Uterus (tissue), 4 donors: ENCODE results near the gene NAP1L4. TPM values are rescaled to one million over a fixed set of nuclear protein-coding genes. Genes with fewer than 3 reads are reported as not detected.

ENCODE experiments used
- DNase-seq, 2 donors: peaks; one replicate each; pipeline ENCODE4 v3.0.0-alpha.2; 2019 to 2020
- H3K27ac ChIP-seq, 2 donors: fragments of 200-600 bp; sonication (generic); 1 replicate in 1 of 2; 2 replicates in 1 of 2; pipeline ENCODE4 v1.5.1; 2016 to 2018
- H3K27me3 ChIP-seq, 2 donors: fragments of 200-600 bp; sonication (generic); one replicate each; pipeline ENCODE4 v1.5.1; 2018 to 2019; ENCODE audit warnings: control low read depth in 1 of 2
- H3K36me3 ChIP-seq, 2 donors: fragments of 200-600 bp; sonication (generic); one replicate each; pipeline ENCODE4 v1.5.1; 2019; ENCODE audit warnings: control low read depth in 1 of 2
- H3K4me1 ChIP-seq, 2 donors: fragments of 200-600 bp; sonication (generic); one replicate each; pipeline ENCODE4 v1.5.1; 2018 to 2019; ENCODE audit warnings: control low read depth in 1 of 2
- H3K4me3 ChIP-seq, 2 donors: fragments of 200-600 bp; sonication (generic); 1 replicate in 1 of 2; 2 replicates in 1 of 2; pipeline ENCODE4 v1.5.1; 2018 to 2019; ENCODE audit warnings: mild to moderate bottlenecking in 1 of 2
- H3K9me3 ChIP-seq, 2 donors: fragments of 200-600 bp; sonication (generic); one replicate each; pipeline ENCODE4 v1.5.1; 2019; ENCODE audit warnings: control low read depth in 1 of 2
- POLR2A ChIP-seq, 2 donors: fragments of 450-650 bp; IDR thresholded peaks; one replicate each; pipeline ENCODE4 v1.6.1; 2016; ENCODE audit warnings: antibody characterized with exemption in 2 of 2, mild to moderate bottlenecking in 1 of 2, moderate library complexity in 1 of 2
- intact Hi-C: fragments of 100-400 bp; cut with DNase I; formaldehyde crosslinking; loops from one replicate; pipeline ENCODE4 v1.15.1; 2023; ENCODE audit warnings: low total_unique reads
- total RNA-seq, 4 donors: library from RNA; depleted of rRNA in 3 of 4; stranded (reverse); fragments of >200 nt in 3 of 4; gene quantifications; one replicate each; pipeline versions ENCODE4 v1.1.0 to v1.2.4, GENCODE V29; 2014 to 2023
- TF ChIP-seq, protein P1 (sequence below), 4 experiments: fragments of 200-600 bp in 2 of 4; fragments of 450-650 bp in 2 of 4; sonication (generic) in 2 of 4; IDR thresholded peaks; one replicate each; pipeline ENCODE4 v1.5.1; 2016 to 2019; ENCODE audit warnings: antibody characterized with exemption in 4 of 4, mild to moderate bottlenecking in 2 of 4, moderate library complexity in 1 of 4
- donor health status: DM: yes; HTN: yes; CAD: no.

Gene NAP1L4
- total RNA-seq, 4 donors from 2014 or later = 96.1 to 183 (median 129) TPM

DNA sequence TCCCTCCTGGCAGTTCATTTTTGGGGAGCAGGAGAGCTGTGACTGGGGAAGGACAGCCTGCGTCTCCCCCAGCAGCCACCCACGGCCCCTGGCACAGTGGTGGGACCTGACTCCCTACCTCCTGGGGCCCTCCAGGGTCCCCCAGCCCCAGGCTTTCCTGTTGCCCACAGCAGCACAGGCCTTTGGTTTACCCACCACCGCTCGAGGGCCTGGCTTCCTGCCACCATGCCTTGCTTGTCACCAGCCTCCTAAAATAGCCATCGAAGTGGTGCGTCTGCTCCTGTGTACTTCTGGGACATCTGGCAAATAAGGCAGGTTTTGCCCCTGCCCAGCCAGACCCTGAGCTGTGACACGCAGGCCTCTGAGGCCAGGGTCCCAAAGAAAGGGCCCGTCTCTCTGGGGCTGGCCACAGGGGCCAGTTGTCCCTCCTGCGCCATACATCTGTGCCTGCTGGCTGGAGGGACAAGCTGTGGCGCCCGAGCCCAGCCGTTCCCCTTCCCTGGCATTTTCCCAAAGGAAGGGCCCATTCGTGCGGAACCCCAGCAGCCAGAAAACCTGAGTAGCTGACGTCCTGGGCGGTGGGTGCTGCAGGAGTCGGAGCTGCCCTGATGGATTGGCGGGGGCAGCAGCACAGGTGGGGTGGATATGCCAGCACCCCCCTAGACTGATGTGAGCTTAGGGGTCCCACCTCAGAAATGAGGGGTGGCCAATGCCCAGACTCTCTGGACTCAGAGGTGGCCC, 77.5 kb downstream of the NAP1L4 start:
- Histone ChIP-seq H3K9me3 (no peaks in the 10 kb centered on the region), H3K4me3 (no peak overlapping the region), H3K27ac (no peak overlapping the region), H3K27me3 (no peaks in the 10 kb centered on the region), H3K36me3 (no peaks in the 10 kb centered on the region), H3K4me1 (peaks cover 0 to 1% of the 10 kb centered on the region in 2 donors)
- TF ChIP-seq, protein P1, sequence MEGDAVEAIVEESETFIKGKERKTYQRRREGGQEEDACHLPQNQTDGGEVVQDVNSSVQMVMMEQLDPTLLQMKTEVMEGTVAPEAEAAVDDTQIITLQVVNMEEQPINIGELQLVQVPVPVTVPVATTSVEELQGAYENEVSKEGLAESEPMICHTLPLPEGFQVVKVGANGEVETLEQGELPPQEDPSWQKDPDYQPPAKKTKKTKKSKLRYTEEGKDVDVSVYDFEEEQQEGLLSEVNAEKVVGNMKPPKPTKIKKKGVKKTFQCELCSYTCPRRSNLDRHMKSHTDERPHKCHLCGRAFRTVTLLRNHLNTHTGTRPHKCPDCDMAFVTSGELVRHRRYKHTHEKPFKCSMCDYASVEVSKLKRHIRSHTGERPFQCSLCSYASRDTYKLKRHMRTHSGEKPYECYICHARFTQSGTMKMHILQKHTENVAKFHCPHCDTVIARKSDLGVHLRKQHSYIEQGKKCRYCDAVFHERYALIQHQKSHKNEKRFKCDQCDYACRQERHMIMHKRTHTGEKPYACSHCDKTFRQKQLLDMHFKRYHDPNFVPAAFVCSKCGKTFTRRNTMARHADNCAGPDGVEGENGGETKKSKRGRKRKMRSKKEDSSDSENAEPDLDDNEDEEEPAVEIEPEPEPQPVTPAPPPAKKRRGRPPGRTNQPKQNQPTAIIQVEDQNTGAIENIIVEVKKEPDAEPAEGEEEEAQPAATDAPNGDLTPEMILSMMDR (IDR thresholded peaks at IDR 0.05) = no peak
- no peak for TF ChIP-seq POLR2A (IDR thresholded peaks at IDR 0.05)
- no peak for DNase-seq
- intact Hi-C loops = no loop called here

DNA sequence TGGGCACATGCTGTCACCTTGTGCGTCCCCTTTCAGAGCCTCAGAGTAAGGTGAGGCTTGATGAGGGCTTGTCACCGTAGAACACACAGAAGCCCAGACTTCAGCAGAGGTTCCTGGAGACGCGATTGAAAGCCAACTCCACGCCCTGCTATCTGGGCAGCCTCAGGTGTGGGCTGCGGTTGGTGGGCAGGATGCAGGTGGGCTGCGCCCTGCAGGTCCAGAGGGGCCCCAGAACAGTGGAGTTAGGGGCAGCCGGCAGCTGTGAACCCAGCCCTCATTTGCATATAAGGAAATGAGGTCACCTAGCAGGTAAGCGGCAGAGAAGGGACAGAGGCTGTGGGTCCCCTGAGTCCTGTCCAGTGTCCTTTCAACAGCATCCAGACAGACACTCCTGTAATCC, 78.4 kb downstream of the NAP1L4 start:
- no peak overlapping the region for H3K4me3 ChIP-seq
- H3K27ac ChIP-seq = no peak overlapping the region
- TF ChIP-seq, protein P1 (IDR thresholded peaks at IDR 0.05) = no peak
- TF ChIP-seq POLR2A (IDR thresholded peaks at IDR 0.05) = no peak
- no peaks in the 10 kb centered on the region for H3K9me3 ChIP-seq
- no peaks in the 10 kb centered on the region for H3K36me3 ChIP-seq
- no peaks in the 10 kb centered on the region for H3K27me3 ChIP-seq
- intact Hi-C loops = no loop called here
- no peak for DNase-seq
- H3K4me1 ChIP-seq = peaks cover 0 to 10% of the 10 kb centered on the region in 2 donors

DNA sequence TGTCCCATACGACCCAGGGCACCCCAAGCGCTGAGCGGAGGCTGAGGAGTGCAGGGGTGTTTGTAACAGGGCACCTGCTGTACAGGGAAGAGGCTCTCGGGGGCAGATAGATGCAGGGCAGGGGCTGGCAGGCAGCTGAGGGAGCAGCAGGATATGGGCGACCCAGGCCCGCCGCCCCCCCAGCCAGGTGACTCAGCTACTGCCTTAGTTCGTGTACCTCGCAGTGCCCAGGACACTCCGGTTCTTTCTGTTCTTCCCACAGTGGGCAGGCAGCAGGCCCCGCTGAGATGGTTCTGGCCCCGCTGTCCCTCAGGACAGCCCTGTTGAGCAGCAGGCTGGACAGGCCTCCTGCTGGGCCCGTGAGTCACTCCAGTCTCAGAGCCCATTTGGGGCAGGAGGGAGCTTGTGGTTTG, 79.1 kb downstream of the NAP1L4 start:
- Histone ChIP-seq H3K4me1 (peaks cover 0 to 10% of the 10 kb centered on the region in 2 donors), H3K4me3 (no peak overlapping the region), H3K27me3 (no peaks in the 10 kb centered on the region), H3K9me3 (no peaks in the 10 kb centered on the region), H3K36me3 (no peaks in the 10 kb centered on the region), H3K27ac (no peak overlapping the region)
- no peak for DNase-seq
- TF ChIP-seq POLR2A (IDR thresholded peaks at IDR 0.05) = no peak
- TF ChIP-seq, protein P1 (IDR thresholded peaks at IDR 0.05) = no peak
- intact Hi-C loops = no loop called here

DNA sequence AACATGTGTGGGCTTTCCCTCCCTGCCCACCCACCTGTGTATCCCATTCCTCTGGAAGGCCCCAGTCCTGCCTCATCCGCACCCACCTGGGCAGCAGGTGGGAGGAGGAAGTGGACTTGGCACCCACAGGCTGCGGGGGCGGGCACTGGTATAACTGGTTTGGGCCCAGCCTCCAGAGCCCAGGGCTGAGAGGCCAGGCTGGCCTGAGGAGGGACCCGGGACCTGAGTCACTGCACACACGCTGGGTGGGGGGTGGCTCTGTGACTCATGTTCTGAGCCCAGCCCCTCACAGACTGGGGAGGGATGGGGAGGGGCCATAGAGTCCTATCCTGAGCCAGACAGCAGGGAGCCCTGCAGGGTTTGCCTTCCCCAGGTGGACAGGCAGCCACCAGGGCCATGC, 79.6 kb downstream of the NAP1L4 start:
- Histone ChIP-seq H3K4me1 (peaks cover 0 to 10% of the 10 kb centered on the region in 2 donors), H3K27me3 (no peaks in the 10 kb centered on the region), H3K36me3 (no peaks in the 10 kb centered on the region), H3K27ac (no peak overlapping the region), H3K9me3 (no peaks in the 10 kb centered on the region), H3K4me3 (no peak overlapping the region)
- TF ChIP-seq, protein P1 (IDR thresholded peaks at IDR 0.05) = no peak
- no peak for TF ChIP-seq POLR2A (IDR thresholded peaks at IDR 0.05)
- DNase-seq = no peak
- intact Hi-C loops = no loop called here

DNA sequence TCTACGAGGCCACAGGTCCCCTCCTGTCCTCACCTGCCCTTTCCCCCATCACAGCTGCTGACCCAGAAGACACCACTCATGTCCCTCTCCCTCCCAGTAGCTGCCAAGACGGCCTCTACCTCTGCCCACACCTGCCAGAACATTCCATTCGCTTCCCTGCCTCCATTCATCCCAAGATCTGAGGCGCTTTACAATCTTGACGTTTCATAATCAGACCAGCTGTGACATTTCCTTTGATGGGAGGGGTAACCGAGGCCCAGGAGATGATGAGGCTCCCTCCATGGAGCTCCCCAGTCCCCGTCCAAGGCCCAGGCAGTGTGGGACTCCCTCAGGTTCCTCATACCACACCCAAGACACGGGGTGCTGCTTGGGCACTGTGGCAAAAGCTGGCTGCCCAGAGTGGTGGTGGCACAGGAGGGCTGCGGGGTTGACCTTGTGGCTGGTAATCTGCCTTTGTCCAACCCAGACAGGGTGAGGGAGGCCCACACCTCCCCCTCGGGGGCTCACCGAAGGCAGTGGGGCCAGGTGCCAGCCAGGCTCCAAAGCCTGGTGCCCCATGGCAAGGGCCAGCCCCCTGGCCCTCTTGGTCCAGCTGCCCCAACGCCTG, 80.2 kb downstream of the NAP1L4 start:
- intact Hi-C loops = no loop called here
- H3K4me1 ChIP-seq = peaks cover 0 to 10% of the 10 kb centered on the region in 2 donors
- H3K27me3 ChIP-seq = no peaks in the 10 kb centered on the region
- no peaks in the 10 kb centered on the region for H3K9me3 ChIP-seq
- no peak overlapping the region for H3K4me3 ChIP-seq
- no peak for DNase-seq
- H3K27ac ChIP-seq = no peak overlapping the region
- no peak for TF ChIP-seq POLR2A (IDR thresholded peaks at IDR 0.05)
- TF ChIP-seq, protein P1 (IDR thresholded peaks at IDR 0.05) = no peak
- no peaks in the 10 kb centered on the region for H3K36me3 ChIP-seq
